Activated T-cell treated with anti-CD3 and anti-CD28 coated beads for 4 hours (primary cell): ENCODE results near the gene BSN.
"Not testable (repeated sequence)": the region's sequence is repeated elsewhere in the genome, so short reads cannot be mapped to it uniquely, and the experiment has no call there.

Source experiments
- DNase-seq: peaks from one replicate; pipeline ENCODE4 v3.0.0-alpha.2; 2020

BSN gene

GRCh38 chr3:49680493-49681231, 126.4 kb downstream of the BSN start:
- no peak for DNase-seq

GRCh38 chr3:49681232-49681522, 126.9 kb downstream of the BSN start:
- no peak for DNase-seq

- DNase-seq, result no peak
Measured at GRCh38 chr3:49681543-49681942, 127.3 kb downstream of the BSN start.

- DNase-seq, result no peak
Measured at GRCh38 chr3:49683162-49683561, 128.9 kb downstream of the BSN start.

- DNase-seq, result not testable (repeated sequence)
Measured at GRCh38 chr3:49684453-49684852, 130.2 kb downstream of the BSN start.

- DNase-seq, result not testable (repeated sequence)
Measured at GRCh38 chr3:49685103-49685502, 130.8 kb downstream of the BSN start.

GRCh38 chr3:49685846-49686245, 131.6 kb downstream of the BSN start:
- DNase-seq, result not testable (repeated sequence)

- not testable (repeated sequence) for DNase-seq
Measured at GRCh38 chr3:49686346-49686745, 132.1 kb downstream of the BSN start.

- DNase-seq, result not testable (repeated sequence)
Measured at GRCh38 chr3:49686769-49687423, 132.6 kb downstream of the BSN start.

GRCh38 chr3:49687424-49687795, 133.1 kb downstream of the BSN start:
- DNase-seq, result not testable (repeated sequence)

- DNase-seq, result not testable (repeated sequence)
Measured at GRCh38 chr3:49688338-49689045, 134.2 kb downstream of the BSN start.

GRCh38 chr3:49689046-49689907, 135.0 kb downstream of the BSN start, which contains the start of the genes MST1 and RNF123:
Gene MST1 (minus strand): TSS chr3:49689474. CDS start chr3:49688691, 783 bp downstream.
Gene RNF123 (plus strand): TSS chr3:49689557. CDS start chr3:49691166, 1,609 bp downstream.
- peak; percentile 86 for DNase-seq

- not testable (repeated sequence) for DNase-seq
Measured at GRCh38 chr3:49689908-49690624, 135.8 kb downstream of the BSN start.

- DNase-seq, result not testable (repeated sequence)
Measured at GRCh38 chr3:49690856-49691255, 136.6 kb downstream of the BSN start.

GRCh38 chr3:49691481-49691880, 137.2 kb downstream of the BSN start:
- not testable (repeated sequence) for DNase-seq

- DNase-seq, result not testable (repeated sequence)
Measured at GRCh38 chr3:49694409-49695070, 140.3 kb downstream of the BSN start.

GRCh38 chr3:49695350-49696015, 141.2 kb downstream of the BSN start:
- not testable (repeated sequence) for DNase-seq

GRCh38 chr3:49699281-49699979, 145.2 kb downstream of the BSN start:
- no peak for DNase-seq

GRCh38 chr3:49700014-49700413, 145.7 kb downstream of the BSN start:
- DNase-seq, result no peak

- no peak for DNase-seq
Measured at GRCh38 chr3:49700453-49701128, 146.3 kb downstream of the BSN start.
